ENCODE results near the gene ASPRV1. TPM values are rescaled to one million over a fixed set of nuclear protein-coding genes. Genes with fewer than 3 reads are reported as not detected.

The ASPRV1 gene
- total RNA-seq, 1 donor from 2014 or later = 4.3 TPM

GRCh38 chr2:69977906-69978482 lies 16.6 kb upstream of the ASPRV1 start:
- intact Hi-C loops (cut with DNase I) = no loop called here
- no peak for DNase-seq (ENCODE audit: low spot score in 2 of 2)
- TF ChIP-seq CTCF (IDR thresholded peaks at IDR 0.05) = no peak

DNA sequence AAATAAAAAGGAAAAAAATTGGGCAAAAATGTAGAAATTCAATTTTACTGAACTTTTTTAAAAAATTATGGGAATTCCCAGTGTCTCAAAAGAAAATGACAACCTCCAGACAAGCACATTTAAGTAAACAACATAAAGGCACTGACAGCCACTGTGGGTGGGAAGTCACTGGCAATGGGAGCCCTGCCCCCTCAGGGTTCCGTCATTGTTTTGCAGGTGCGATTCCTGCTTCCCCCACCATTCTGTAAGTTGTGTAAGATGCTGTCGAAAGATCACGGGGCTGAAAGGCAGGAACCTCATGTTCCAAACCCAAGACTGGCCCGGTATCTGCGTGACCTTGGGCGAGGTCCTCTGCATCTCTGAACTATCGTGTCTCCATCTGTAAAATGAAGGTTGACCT lies 15.8 kb upstream of the ASPRV1 start:
- H3K36me3 ChIP-seq = no peaks in the 10 kb centered on the region
- H3K9me3 ChIP-seq = no peaks in the 10 kb centered on the region
- no peaks in the 10 kb centered on the region for H3K27me3 ChIP-seq
- DNase-seq (ENCODE audit: low spot score in 2 of 2) = no peak
- TF ChIP-seq CTCF (IDR thresholded peaks at IDR 0.05) = no peak
- no peak overlapping the region for H3K4me3 ChIP-seq
- no peaks in the 10 kb centered on the region for H3K4me1 ChIP-seq
- intact Hi-C loops (cut with DNase I) = no loop called here
- H3K27ac ChIP-seq = no peak overlapping the region

More at GRCh38 chr2:69977906-69978482, 16.6 kb upstream of the ASPRV1 start:
- Histone ChIP-seq H3K4me3 (no peak overlapping the region), H3K36me3 (no peaks in the 10 kb centered on the region), H3K27me3 (no peaks in the 10 kb centered on the region), H3K27ac (no peak overlapping the region), H3K9me3 (no peaks in the 10 kb centered on the region), H3K4me1 (no peaks in the 10 kb centered on the region)

DNA sequence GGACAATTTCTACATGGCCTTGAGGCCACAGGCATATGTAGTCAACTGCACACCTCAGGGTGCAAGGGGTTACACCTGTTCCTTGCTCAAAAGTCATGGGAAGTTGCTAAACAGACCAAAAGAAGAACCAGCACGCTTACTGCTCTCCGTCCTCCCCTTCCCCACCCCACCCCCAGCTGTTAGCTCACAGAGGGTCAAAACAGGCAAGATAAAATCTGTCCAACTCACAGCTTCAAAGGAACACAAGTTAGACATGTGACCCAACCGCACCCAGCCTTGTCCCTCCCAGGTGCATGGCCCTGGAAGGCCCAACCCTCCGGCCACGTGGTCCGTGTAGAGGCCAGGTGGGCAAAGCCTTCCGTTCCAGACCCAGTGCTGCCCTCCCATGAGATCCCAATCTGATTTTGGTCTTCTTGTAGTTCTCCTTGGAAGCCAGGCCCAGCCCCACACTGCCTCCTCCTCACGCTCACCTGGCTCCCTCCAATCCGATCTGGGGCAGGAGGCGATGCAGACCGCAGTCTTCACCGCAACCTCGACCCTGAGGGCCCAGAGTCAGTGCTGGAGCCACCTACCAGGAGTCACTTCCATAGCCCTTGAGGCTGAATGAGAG lies 14.5 kb upstream of the ASPRV1 start:
- Histone ChIP-seq H3K27ac (no peak overlapping the region), H3K4me1 (no peaks in the 10 kb centered on the region), H3K27me3 (no peaks in the 10 kb centered on the region), H3K36me3 (no peaks in the 10 kb centered on the region), H3K4me3 (no peak overlapping the region), H3K9me3 (no peaks in the 10 kb centered on the region)
- TF ChIP-seq CTCF (IDR thresholded peaks at IDR 0.05) = no peak
- intact Hi-C loops (cut with DNase I) = no loop called here
- no peak for DNase-seq (ENCODE audit: low spot score in 2 of 2)

DNA sequence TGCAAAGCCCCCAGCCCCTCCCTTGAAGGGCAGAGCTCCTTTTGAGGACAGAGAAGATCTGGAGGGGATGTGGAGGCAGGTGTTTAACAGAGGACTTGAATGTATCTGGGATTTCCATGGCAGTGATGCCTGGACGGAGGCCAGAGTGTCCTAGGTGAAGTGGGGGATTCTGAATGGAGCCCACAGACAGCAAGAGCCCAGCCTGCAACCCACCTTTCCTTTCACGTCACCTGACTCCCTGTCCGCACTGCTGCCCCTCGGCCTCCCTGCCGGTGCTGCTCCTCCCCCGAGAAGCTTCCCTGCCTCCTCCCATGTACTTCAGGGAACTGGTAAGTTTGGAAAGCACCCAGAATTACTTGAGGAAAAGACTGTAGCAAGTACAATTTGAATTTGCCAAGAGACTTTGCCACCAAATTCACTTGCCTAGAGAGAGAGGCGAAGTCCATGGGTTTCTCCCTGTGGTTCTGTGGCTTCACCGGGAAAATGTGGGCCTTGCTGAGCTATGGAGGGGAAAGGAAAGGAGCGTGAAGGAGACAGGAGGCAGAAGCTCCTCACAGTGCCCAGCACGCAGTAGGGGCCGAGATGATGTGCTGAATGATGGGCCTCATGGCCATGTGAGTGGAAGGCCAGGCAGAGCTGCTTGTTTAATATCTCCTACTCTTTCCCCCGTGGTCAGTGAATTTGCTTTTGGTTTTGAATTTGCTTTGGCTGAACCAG lies 13.9 kb upstream of the ASPRV1 start:
- Histone ChIP-seq H3K9me3 (no peaks in the 10 kb centered on the region), H3K4me1 (no peaks in the 10 kb centered on the region), H3K4me3 (no peak overlapping the region), H3K27me3 (no peaks in the 10 kb centered on the region), H3K36me3 (no peaks in the 10 kb centered on the region), H3K27ac (no peak overlapping the region)
- no peak for TF ChIP-seq CTCF (IDR thresholded peaks at IDR 0.05)
- intact Hi-C loops (cut with DNase I) = no loop called here
- no peak for DNase-seq (ENCODE audit: low spot score in 2 of 2)

GRCh38 chr2:69973335-69973735 lies 11.9 kb upstream of the ASPRV1 start:
- intact Hi-C loops (cut with DNase I) = no loop called here
- no peaks in the 10 kb centered on the region for H3K4me1 ChIP-seq
- no peak overlapping the region for H3K4me3 ChIP-seq
- no peak for DNase-seq (ENCODE audit: low spot score in 2 of 2)
- no peaks in the 10 kb centered on the region for H3K36me3 ChIP-seq
- H3K9me3 ChIP-seq = no peaks in the 10 kb centered on the region
- H3K27me3 ChIP-seq = no peaks in the 10 kb centered on the region
- TF ChIP-seq CTCF (IDR thresholded peaks at IDR 0.05) = no peak
- H3K27ac ChIP-seq = no peak overlapping the region

All from ascending aorta (tissue), 2 donors.